AG09309 (cell line): Measurements from ENCODE around the gene GLT8D2.
"Not testable (repeated sequence)": the region's sequence is repeated elsewhere in the genome, so short reads cannot be mapped to it uniquely, and the experiment has no call there.

Experiments used
- DNase-seq: peaks from one replicate; pipeline ENCODE4 v3.0.0-alpha.2; 2010; ENCODE audit warnings: low read depth
- H3K4me3 ChIP-seq: 2 replicates; pipeline ENCODE4 v1.5.1; 2011; ENCODE audit warnings: mild to moderate bottlenecking, low read depth, low read length, moderate library complexity; ENCODE audit not compliant: control insufficient read depth
- CTCF ChIP-seq: IDR thresholded peaks from 2 replicates; pipeline ENCODE4 v1.5.1; 2011; ENCODE audit warnings: mild to moderate bottlenecking, low read depth, low read length, inconsistent platforms; ENCODE audit not compliant: insufficient read depth, control insufficient read depth; ENCODE audit errors: missing control alignments

Gene GLT8D2

GRCh38 chr12:104046306-104046705 is 3.7 kb downstream of the GLT8D2 start:
- TF ChIP-seq CTCF = no peak
- no peak overlapping the region for H3K4me3 ChIP-seq
- DNase-seq = no peak

GRCh38 chr12:104044158-104044557 is 5.8 kb downstream of the GLT8D2 start:
- TF ChIP-seq CTCF = no peak
- H3K4me3 ChIP-seq = no peak overlapping the region
- DNase-seq = no peak

GRCh38 chr12:104042580-104042979 is 7.4 kb downstream of the GLT8D2 start:
- no peak overlapping the region for H3K4me3 ChIP-seq
- DNase-seq = no peak

GRCh38 chr12:104039769-104040168 is 10.2 kb downstream of the GLT8D2 start:
- not testable (repeated sequence) for H3K4me3 ChIP-seq, DNase-seq

More at GRCh38 chr12:104042580-104042979, 7.4 kb downstream of the GLT8D2 start:
- TF ChIP-seq CTCF = no peak

- H3K4me3 ChIP-seq, DNase-seq: not testable (repeated sequence)
Measured at GRCh38 chr12:104036143-104036542, 13.8 kb downstream of the GLT8D2 start.

- DNase-seq = not testable (repeated sequence)
Measured at GRCh38 chr12:104030596-104030995, 19.4 kb downstream of the GLT8D2 start.

GRCh38 chr12:104026841-104027599 is 23.0 kb downstream of the GLT8D2 start:
- TF ChIP-seq CTCF = no peak
- H3K4me3 ChIP-seq = no peak overlapping the region
- no peak for DNase-seq

More at GRCh38 chr12:104030596-104030995, 19.4 kb downstream of the GLT8D2 start:
- not testable (repeated sequence) for H3K4me3 ChIP-seq

GRCh38 chr12:104025771-104026170 is 24.2 kb downstream of the GLT8D2 start:
- TF ChIP-seq CTCF = no peak
- no peak overlapping the region for H3K4me3 ChIP-seq
- DNase-seq = no peak
